Endometrium (tissue), 2 donors: ENCODE results near the gene USP1.

ENCODE experiments used
- FAIRE-seq: peaks from 2 replicates; lab custom pipeline; 2012; peaks lifted over from hg19 to GRCh38; lab: Jason Lieb, UNC
- donor health status: control.
- donor health status: control.

The USP1 gene

GRCh38 chr1:62436466-62437272, at the start of gene USP1:
USP1 (plus strand) TSS chr1:62437049; CDS start chr1:62439868, 2,819 bp downstream.
- FAIRE-seq, result peak; percentile 99

- no peak for FAIRE-seq
Measured at GRCh38 chr1:62389531-62389930, 47.3 kb upstream of the USP1 start.

GRCh38 chr1:62390071-62390470, 46.8 kb upstream of the USP1 start:
- no peak for FAIRE-seq

GRCh38 chr1:62391369-62391971, 45.4 kb upstream of the USP1 start:
- FAIRE-seq, result no peak

- no peak for FAIRE-seq
Measured at GRCh38 chr1:62392951-62393350, 43.9 kb upstream of the USP1 start.

- no peak for FAIRE-seq
Measured at GRCh38 chr1:62394646-62395045, 42.2 kb upstream of the USP1 start.

GRCh38 chr1:62395291-62395690, 41.6 kb upstream of the USP1 start:
- FAIRE-seq, result no peak

- no peak for FAIRE-seq
Measured at GRCh38 chr1:62396871-62397270, 40.0 kb upstream of the USP1 start.

- no peak for FAIRE-seq
Measured at GRCh38 chr1:62397301-62397700, 39.5 kb upstream of the USP1 start.

- no peak for FAIRE-seq
Measured at GRCh38 chr1:62398377-62398776, 38.5 kb upstream of the USP1 start.

GRCh38 chr1:62401034-62401760, 35.7 kb upstream of the USP1 start:
- no peak for FAIRE-seq

- FAIRE-seq, result no peak
Measured at GRCh38 chr1:62405247-62405646, 31.6 kb upstream of the USP1 start.

- no peak for FAIRE-seq
Measured at GRCh38 chr1:62406576-62406975, 30.3 kb upstream of the USP1 start.

GRCh38 chr1:62407398-62408009, 29.3 kb upstream of the USP1 start:
- peak; percentile 89 for FAIRE-seq

GRCh38 chr1:62415687-62416086, 21.2 kb upstream of the USP1 start:
- no peak for FAIRE-seq

- FAIRE-seq, result no peak
Measured at GRCh38 chr1:62417351-62417999, 19.4 kb upstream of the USP1 start.

GRCh38 chr1:62420214-62420613, 16.6 kb upstream of the USP1 start:
- no peak for FAIRE-seq

- no peak for FAIRE-seq
Measured at GRCh38 chr1:62423580-62424242, 13.1 kb upstream of the USP1 start.

GRCh38 chr1:62424411-62424810, 12.4 kb upstream of the USP1 start:
- FAIRE-seq, result no peak

GRCh38 chr1:62425041-62425440, 11.8 kb upstream of the USP1 start:
- FAIRE-seq, result no peak

GRCh38 chr1:62426237-62426636, 10.6 kb upstream of the USP1 start:
- FAIRE-seq, result no peak

- FAIRE-seq, result no peak
Measured at GRCh38 chr1:62426794-62427193, 10.1 kb upstream of the USP1 start.
